ENCODE data around the gene TENT4A.

DNA sequence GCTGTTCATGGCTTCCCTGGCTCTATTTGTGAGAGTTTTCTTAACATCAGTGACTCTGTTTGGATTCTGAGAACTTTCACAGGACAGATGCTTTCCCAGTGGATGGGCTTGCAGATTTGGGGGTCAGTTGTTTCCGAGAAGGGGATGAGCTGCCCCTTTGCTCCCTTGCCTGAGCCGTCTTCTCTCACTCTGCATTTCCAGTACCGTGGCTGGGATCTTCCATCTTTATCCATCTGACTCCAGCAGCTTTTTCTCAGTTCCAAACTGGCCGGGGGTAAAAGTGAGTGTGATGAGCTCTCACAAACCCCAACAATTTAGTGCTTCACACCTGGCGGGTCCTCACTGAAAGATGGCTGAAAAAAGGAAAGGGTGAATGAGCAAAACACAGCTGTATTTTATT lies 79.1 kb downstream of the TENT4A start:
- TF ChIP-seq, protein P1, sequence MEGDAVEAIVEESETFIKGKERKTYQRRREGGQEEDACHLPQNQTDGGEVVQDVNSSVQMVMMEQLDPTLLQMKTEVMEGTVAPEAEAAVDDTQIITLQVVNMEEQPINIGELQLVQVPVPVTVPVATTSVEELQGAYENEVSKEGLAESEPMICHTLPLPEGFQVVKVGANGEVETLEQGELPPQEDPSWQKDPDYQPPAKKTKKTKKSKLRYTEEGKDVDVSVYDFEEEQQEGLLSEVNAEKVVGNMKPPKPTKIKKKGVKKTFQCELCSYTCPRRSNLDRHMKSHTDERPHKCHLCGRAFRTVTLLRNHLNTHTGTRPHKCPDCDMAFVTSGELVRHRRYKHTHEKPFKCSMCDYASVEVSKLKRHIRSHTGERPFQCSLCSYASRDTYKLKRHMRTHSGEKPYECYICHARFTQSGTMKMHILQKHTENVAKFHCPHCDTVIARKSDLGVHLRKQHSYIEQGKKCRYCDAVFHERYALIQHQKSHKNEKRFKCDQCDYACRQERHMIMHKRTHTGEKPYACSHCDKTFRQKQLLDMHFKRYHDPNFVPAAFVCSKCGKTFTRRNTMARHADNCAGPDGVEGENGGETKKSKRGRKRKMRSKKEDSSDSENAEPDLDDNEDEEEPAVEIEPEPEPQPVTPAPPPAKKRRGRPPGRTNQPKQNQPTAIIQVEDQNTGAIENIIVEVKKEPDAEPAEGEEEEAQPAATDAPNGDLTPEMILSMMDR (IDR thresholded peaks at IDR 0.05): no peak
- TF ChIP-seq POLR2A (IDR thresholded peaks at IDR 0.05): no peak
